GM19455 (cell line): ENCODE results near the gene C12orf60.

Experiments
- ATAC-seq: cut with Tn5 transposase; IDR thresholded peaks from one replicate; pipeline ENCODE4 v1.9.1; 2021; ENCODE audit not compliant: unreplicated experiment

Gene C12orf60

GRCh38 chr12:14776236-14776961, 27.1 kb upstream of the C12orf60 start:
- no peak for ATAC-seq

- no peak for ATAC-seq
These were observed 26.2 kb upstream of the C12orf60 start for GRCh38 chr12:14777271-14777670.

GRCh38 chr12:14779834-14780233, 23.6 kb upstream of the C12orf60 start:
- no peak for ATAC-seq

GRCh38 chr12:14780859-14781258, 22.6 kb upstream of the C12orf60 start:
- no peak for ATAC-seq

GRCh38 chr12:14781563-14781962, 21.9 kb upstream of the C12orf60 start:
- no peak for ATAC-seq

GRCh38 chr12:14782756-14783155, 20.7 kb upstream of the C12orf60 start:
- no peak for ATAC-seq

- no peak for ATAC-seq
These were observed 19.0 kb upstream of the C12orf60 start for GRCh38 chr12:14784471-14784870.

- no peak for ATAC-seq
These were observed 17.9 kb upstream of the C12orf60 start for GRCh38 chr12:14785568-14785967.

- ATAC-seq, result no peak
These were observed 8.4 kb upstream of the C12orf60 start for GRCh38 chr12:14795028-14795448.

GRCh38 chr12:14802247-14802646, 1.2 kb upstream of the C12orf60 start:
- ATAC-seq, result no peak

GRCh38 chr12:14802721-14803010, 804 bp upstream of the C12orf60 start:
- no peak for ATAC-seq

- ATAC-seq, result peak; percentile 21
These were observed 325 bp downstream of the C12orf60 start for GRCh38 chr12:14803830-14804160.

- no peak for ATAC-seq
These were observed 6.9 kb downstream of the C12orf60 start for GRCh38 chr12:14810167-14810952.

- no peak for ATAC-seq
These were observed 7.5 kb downstream of the C12orf60 start for GRCh38 chr12:14810953-14811483.

- no peak for ATAC-seq
These were observed 8.0 kb downstream of the C12orf60 start for GRCh38 chr12:14811486-14811885.

GRCh38 chr12:14814014-14814413, 10.5 kb downstream of the C12orf60 start, which contains the start of gene SMCO3:
Gene SMCO3 (minus strand): TSS chr12:14814182. CDS start chr12:14806680, 7,502 bp downstream.
- ATAC-seq, result no peak

- no peak for ATAC-seq
These were observed 20.7 kb downstream of the C12orf60 start for GRCh38 chr12:14824012-14824634.

- no peak for ATAC-seq
These were observed 21.8 kb downstream of the C12orf60 start for GRCh38 chr12:14825256-14825655.

- no peak for ATAC-seq
These were observed 23.0 kb downstream of the C12orf60 start for GRCh38 chr12:14826491-14826890.

GRCh38 chr12:14827043-14827442, 23.6 kb downstream of the C12orf60 start:
- ATAC-seq, result no peak

- peak; percentile 57 for ATAC-seq
These were observed 25.4 kb downstream of the C12orf60 start for GRCh38 chr12:14828892-14829291.

GRCh38 chr12:14833336-14833735, 29.9 kb downstream of the C12orf60 start:
- ATAC-seq, result no peak
